D721Med (cell line): Measurements from ENCODE around the gene CYP4F11.

ENCODE experiments used
- DNase-seq: peaks from one replicate; pipeline ENCODE4 v3.0.0; 2011; ENCODE audit warnings: low spot score; ENCODE audit not compliant: insufficient read length
- FAIRE-seq: peaks from 2 replicates; lab custom pipeline; 2011; peaks lifted over from hg19 to GRCh38; lab: Jason Lieb, UNC
- CTCF ChIP-seq: IDR thresholded peaks from 2 replicates; pipeline ENCODE4 v1.5.1; 2012; ENCODE audit warnings: mild to moderate bottlenecking, control low read depth; ENCODE audit not compliant: insufficient read depth; ENCODE audit errors: missing control alignments

Gene CYP4F11

GRCh38 chr19:15964231-15964630 is 29.9 kb upstream of the CYP4F11 start:
- FAIRE-seq = no peak
- no peak for TF ChIP-seq CTCF
- no peak for DNase-seq

- TF ChIP-seq CTCF = no peak
- FAIRE-seq = no peak
- no peak for DNase-seq
These were observed 28.0 kb upstream of the CYP4F11 start for GRCh38 chr19:15962319-15962718.

- FAIRE-seq = no peak
- no peak for TF ChIP-seq CTCF
These were observed 20.5 kb upstream of the CYP4F11 start for GRCh38 chr19:15954820-15955219.

GRCh38 chr19:15948223-15949058 is 14.1 kb upstream of the CYP4F11 start, which contains the start of gene OR10H4:
Gene OR10H4 (plus strand): TSS chr19:15949008. CDS start chr19:15949008, 0 bp downstream.
- DNase-seq = no peak
- no peak for TF ChIP-seq CTCF
- FAIRE-seq = no peak

More at GRCh38 chr19:15954820-15955219, 20.5 kb upstream of the CYP4F11 start:
- DNase-seq = no peak

- TF ChIP-seq CTCF = no peak
- DNase-seq (no peak), FAIRE-seq (no peak)
These were observed 11.0 kb upstream of the CYP4F11 start for GRCh38 chr19:15945301-15945700.

- DNase-seq (no peak), FAIRE-seq (no peak)
- no peak for TF ChIP-seq CTCF
These were observed 10.1 kb upstream of the CYP4F11 start for GRCh38 chr19:15944401-15944800.

GRCh38 chr19:15937771-15938170 is 3.4 kb upstream of the CYP4F11 start:
- FAIRE-seq (no peak), DNase-seq (no peak)
- no peak for TF ChIP-seq CTCF
